CD14-positive monocyte (primary cell): ENCODE measurements around the gene JMJD1C. TPM values are rescaled to one million over a fixed set of nuclear protein-coding genes. Genes with fewer than 3 reads are reported as not detected.
A peak's percentile ranks its signal among the peaks of the same experiment; 100 is the strongest.
"Not testable (repeated sequence)": the region's sequence is repeated elsewhere in the genome, so short reads cannot be mapped to it uniquely, and the experiment has no call there.

Experiments used
- DNase-seq, 3 donors: peaks; one replicate each; pipeline ENCODE4 v3.0.0-alpha.2; 2011 to 2022
- H2AFZ ChIP-seq: 2 replicates; pipeline ENCODE4 v1.6.0; 2012; ENCODE audit warnings: mild to moderate bottlenecking, low read depth, low read length, inconsistent platforms; ENCODE audit not compliant: insufficient read depth, poor library complexity, severe bottlenecking
- H3K27ac ChIP-seq, 2 donors: 1 replicate in 1 of 2; 2 replicates in 1 of 2; pipeline ENCODE4 v1.5.1; 2012 to 2013; ENCODE audit warnings: low read length in 2 of 2, control low read depth in 1 of 2, inconsistent platforms in 1 of 2, low read depth in 1 of 2, mild to moderate bottlenecking in 1 of 2
- H3K27me3 ChIP-seq, 2 donors: one replicate each; pipeline versions ENCODE4 v1.6.0 to v1.6.1; 2011 to 2013; ENCODE audit warnings: low read length in 2 of 2; ENCODE audit not compliant: control insufficient read depth in 2 of 2, insufficient read depth in 2 of 2
- H3K36me3 ChIP-seq, 2 donors: replicated peaks in 1 of 2; 1 replicate in 1 of 2; 2 replicates in 1 of 2; pipeline versions ENCODE4 v1.5.1 to v1.6.1; 2012 to 2013; ENCODE audit warnings: low read length in 2 of 2, control low read depth in 1 of 2, inconsistent platforms in 1 of 2, mild to moderate bottlenecking in 1 of 2; ENCODE audit not compliant: insufficient read depth in 2 of 2, control insufficient read depth in 1 of 2
- H3K4me1 ChIP-seq, 2 donors: 1 replicate in 1 of 2; 2 replicates in 1 of 2; pipeline versions ENCODE4 v1.5.1 to v1.6.1; 2012 to 2013; ENCODE audit warnings: low read length in 2 of 2, control low read depth in 1 of 2, inconsistent platforms in 1 of 2, mild to moderate bottlenecking in 1 of 2, moderate library complexity in 1 of 2; ENCODE audit not compliant: insufficient read depth in 2 of 2, control insufficient read depth in 1 of 2
- H3K4me2 ChIP-seq: replicated peaks from 2 replicates; pipeline ENCODE3; 2012; ENCODE audit warnings: low read length, moderate library complexity, mild to moderate bottlenecking; ENCODE audit not compliant: poor library complexity, severe bottlenecking; ENCODE audit errors: extremely low read depth
- H3K4me3 ChIP-seq, 3 experiments: fragments of 200-600 bp in 1 of 3; sonication (generic) in 1 of 3; replicated peaks in 1 of 3; 1 replicate in 2 of 3; 2 replicates in 1 of 3; pipeline ENCODE4 v1.5.1; 2011 to 2013; ENCODE audit warnings: low read length in 3 of 3, mild to moderate bottlenecking in 3 of 3, control low read depth in 2 of 3, low read depth in 2 of 3, inconsistent platforms in 1 of 3, moderate library complexity in 1 of 3
- H3K79me2 ChIP-seq: 2 replicates; pipeline ENCODE4 v1.6.0; 2012; ENCODE audit warnings: mild to moderate bottlenecking, control low read depth, inconsistent platforms, low read length, moderate library complexity; ENCODE audit not compliant: insufficient read depth
- H3K9ac ChIP-seq: 2 replicates; pipeline ENCODE4 v1.6.0; 2017; ENCODE audit warnings: low read length, mild to moderate bottlenecking; ENCODE audit not compliant: insufficient read depth, poor library complexity, severe bottlenecking
- H3K9me3 ChIP-seq, 2 donors: replicated peaks in 1 of 2; 1 replicate in 1 of 2; 2 replicates in 1 of 2; pipeline versions ENCODE4 v1.5.1 to v1.6.1; 2012 to 2013; ENCODE audit warnings: low read length in 2 of 2, control low read depth in 1 of 2; ENCODE audit not compliant: control insufficient read depth in 1 of 2, insufficient read depth in 1 of 2
- H4K20me1 ChIP-seq: 2 replicates; pipeline ENCODE4 v1.6.0; 2012; ENCODE audit warnings: mild to moderate bottlenecking, low read length, control low read depth, moderate library complexity; ENCODE audit not compliant: insufficient read depth
- H3K27ac Mint-ChIP-seq, 7 donors: one replicate each; pipeline ENCODE4 v1.8.0; 2020; ENCODE audit warnings: mild to moderate bottlenecking in 7 of 7, mixed read lengths in 7 of 7, moderate library complexity in 6 of 7, inconsistent platforms in 2 of 7
- H3K27me3 Mint-ChIP-seq, 3 donors: one replicate each; pipeline ENCODE4 v1.8.0; 2021 to 2022; ENCODE audit warnings: low read depth in 3 of 3, mild to moderate bottlenecking in 3 of 3, mixed read lengths in 3 of 3, moderate library complexity in 3 of 3, inconsistent platforms in 1 of 3
- H3K36me3 Mint-ChIP-seq, 2 donors: one replicate each; pipeline ENCODE4 v1.8.0; 2020; ENCODE audit warnings: mixed read lengths in 2 of 2, inconsistent platforms in 1 of 2, mild to moderate bottlenecking in 1 of 2
- H3K4me1 Mint-ChIP-seq: one replicate; pipeline ENCODE4 v1.8.0; 2020; ENCODE audit warnings: mild to moderate bottlenecking, mixed read lengths
- H3K4me3 Mint-ChIP-seq, 2 donors: one replicate each; pipeline ENCODE4 v1.8.0; 2020; ENCODE audit warnings: mild to moderate bottlenecking in 2 of 2, mixed read lengths in 2 of 2, moderate library complexity in 1 of 2
- H3K9me3 Mint-ChIP-seq, 7 donors: one replicate each; pipeline ENCODE4 v1.8.0; 2020 to 2022; ENCODE audit warnings: mixed read lengths in 7 of 7, mild to moderate bottlenecking in 6 of 7, moderate library complexity in 6 of 7, inconsistent platforms in 2 of 7
- WGBS: methylation state at CpG from one replicate; pipeline ENCODE4 v1.1.5; 2013; ENCODE audit warnings: missing lambda C conversion rate; ENCODE audit not compliant: insufficient coverage; 5-methylcytosine and 5-hydroxymethylcytosine counted together
- intact Hi-C, 2 donors: fragments of 100-400 bp; cut with micrococcal nuclease; formaldehyde crosslinking; loops; one replicate each; pipeline versions ENCODE4 v1.15.0 to v1.15.1; 2023
- polyA plus RNA-seq, 3 donors: library from polyadenylated mRNA; depleted of rRNA in 1 of 3; unstranded in 2 of 3; stranded (reverse) in 1 of 3; fragments of 300-500 nt in 2 of 3; fragments of >200 nt in 1 of 3; fragmentation: Illumina TruSeq in 2 of 3; gene quantifications; 1 replicate in 2 of 3; 2 replicates in 1 of 3; pipeline ENCODE4 v1.2.3, GENCODE V29; 2012 to 2021
- TF ChIP-seq, protein P1 (sequence below): fragments of 200-600 bp; IDR thresholded peaks from one replicate; pipeline ENCODE4 v1.8.0; 2022; ENCODE audit warnings: antibody characterized with exemption, mild to moderate bottlenecking

Gene JMJD1C
- polyA plus RNA-seq, 3 donors, result 27.8 to 84.8 (median 46.5) TPM

DNA sequence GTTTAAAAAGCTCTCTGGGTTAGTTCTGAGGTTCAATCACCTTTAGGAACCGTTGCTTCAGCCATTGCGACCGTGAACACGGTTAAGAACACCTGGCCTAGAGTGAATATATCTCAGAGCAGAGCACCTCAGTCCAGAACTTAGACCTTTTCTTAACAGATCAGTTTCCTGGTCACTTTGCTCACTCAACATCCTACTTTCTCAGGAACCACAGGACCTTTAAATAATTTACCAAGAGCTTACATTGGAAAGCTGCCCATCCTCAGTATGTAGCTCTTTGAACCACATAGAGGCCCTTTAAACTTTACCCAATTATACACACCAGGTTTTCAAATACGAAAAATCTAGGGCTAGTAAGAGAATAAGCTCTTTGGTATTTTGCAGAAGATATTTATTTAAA lies 179.4 kb downstream of the JMJD1C start:
- Histone ChIP-seq H4K20me1 (no peaks in the 10 kb centered on the region), H2AFZ (no peak overlapping the region), H3K9me3 (no peaks in the 10 kb centered on the region), H3K36me3 (no peaks in the 10 kb centered on the region), H3K27ac (no peak overlapping the region), H3K9ac (no peak overlapping the region), H3K79me2 (peaks cover 23% of the 10 kb centered on the region), H3K4me3 (no peak overlapping the region), H3K4me2 (no peak overlapping the region), H3K27me3 (no peaks in the 10 kb centered on the region), H3K4me1 (no peaks in the 10 kb centered on the region)
- peaks cover 0 to 2% of the 10 kb centered on the region in 2 donors for H3K36me3 Mint-ChIP-seq
- intact Hi-C loops, result no loop called here
- H3K27ac Mint-ChIP-seq, result peak overlapping the region in 1 of 7 donors; percentile 68
- peaks cover 7% of the 10 kb centered on the region for H3K4me1 Mint-ChIP-seq
- H3K9me3 Mint-ChIP-seq, result no peaks in the 10 kb centered on the region
- no peak for DNase-seq
- TF ChIP-seq, protein P1, sequence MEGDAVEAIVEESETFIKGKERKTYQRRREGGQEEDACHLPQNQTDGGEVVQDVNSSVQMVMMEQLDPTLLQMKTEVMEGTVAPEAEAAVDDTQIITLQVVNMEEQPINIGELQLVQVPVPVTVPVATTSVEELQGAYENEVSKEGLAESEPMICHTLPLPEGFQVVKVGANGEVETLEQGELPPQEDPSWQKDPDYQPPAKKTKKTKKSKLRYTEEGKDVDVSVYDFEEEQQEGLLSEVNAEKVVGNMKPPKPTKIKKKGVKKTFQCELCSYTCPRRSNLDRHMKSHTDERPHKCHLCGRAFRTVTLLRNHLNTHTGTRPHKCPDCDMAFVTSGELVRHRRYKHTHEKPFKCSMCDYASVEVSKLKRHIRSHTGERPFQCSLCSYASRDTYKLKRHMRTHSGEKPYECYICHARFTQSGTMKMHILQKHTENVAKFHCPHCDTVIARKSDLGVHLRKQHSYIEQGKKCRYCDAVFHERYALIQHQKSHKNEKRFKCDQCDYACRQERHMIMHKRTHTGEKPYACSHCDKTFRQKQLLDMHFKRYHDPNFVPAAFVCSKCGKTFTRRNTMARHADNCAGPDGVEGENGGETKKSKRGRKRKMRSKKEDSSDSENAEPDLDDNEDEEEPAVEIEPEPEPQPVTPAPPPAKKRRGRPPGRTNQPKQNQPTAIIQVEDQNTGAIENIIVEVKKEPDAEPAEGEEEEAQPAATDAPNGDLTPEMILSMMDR, result no peak
- H3K4me3 Mint-ChIP-seq, result no peak overlapping the region
- no peaks in the 10 kb centered on the region for H3K27me3 Mint-ChIP-seq
- WGBS, result 100% methylated on average over 4 of the region's 5 CpGs

DNA sequence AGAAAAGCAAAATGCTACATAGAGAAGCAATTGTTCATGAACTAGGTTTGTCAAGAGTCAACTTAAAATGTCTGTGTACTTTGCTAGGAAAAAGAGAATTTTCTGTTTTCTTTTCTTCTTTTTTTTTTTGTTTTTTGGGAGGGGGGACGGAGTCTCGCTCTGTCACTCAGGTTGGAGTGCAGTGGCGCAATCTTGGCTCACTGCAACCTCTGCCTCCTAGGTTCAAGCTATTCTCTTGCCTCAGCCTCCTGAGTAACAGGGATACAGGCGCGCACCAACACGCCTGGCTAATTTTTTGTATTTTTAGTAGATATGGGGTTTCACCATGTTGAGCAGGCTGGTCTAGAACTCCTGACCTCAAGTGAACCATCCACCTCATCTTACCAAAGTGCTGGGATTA lies 181.9 kb downstream of the JMJD1C start:
- H3K4me2 ChIP-seq, H3K4me3 Mint-ChIP-seq, H4K20me1 ChIP-seq, intact Hi-C loops, H3K9me3 Mint-ChIP-seq, DNase-seq, H3K27ac Mint-ChIP-seq, H3K4me1 Mint-ChIP-seq, H3K27me3 Mint-ChIP-seq, H3K36me3 ChIP-seq, H3K9ac ChIP-seq, H3K9me3 ChIP-seq, H3K4me1 ChIP-seq, H2AFZ ChIP-seq, H3K27ac ChIP-seq, H3K4me3 ChIP-seq, H3K27me3 ChIP-seq: not testable (repeated sequence)
- peaks cover 24% of the 10 kb centered on the region for H3K79me2 ChIP-seq
- WGBS, result no CpG with 5 or more reads among the region's 6 CpGs
- H3K36me3 Mint-ChIP-seq, result peaks cover 0 to 11% of the 10 kb centered on the region in 2 donors
